Stimulated activated naive B cell treated with anti-CD40 and anti-IgM and Interleukin-4, amounts not matched to agents 10 μg/mL and 1 μg/mL and 100 μg/mL, for 72 hours (primary cell): ENCODE results near the gene DENND2A.
"Not testable (repeated sequence)": the region's sequence is repeated elsewhere in the genome, so short reads cannot be mapped to it uniquely, and the experiment has no call there.

Experiments
- ATAC-seq, 2 donors: fragments of 150-1000 bp; cut with Tn5 transposase; replicated peaks; 2 replicates each; pipeline ENCODE4 v1.10.0; 2021; ENCODE audit warnings: moderate library complexity in 1 of 2
- DNase-seq: peaks from one replicate; pipeline ENCODE4 v3.0.0; 2021
- H3K27ac Mint-ChIP-seq: one replicate; pipeline ENCODE4 v1.8.0; 2022; ENCODE audit warnings: mild to moderate bottlenecking, mixed read lengths
- H3K27me3 Mint-ChIP-seq, 2 donors: one replicate each; pipeline ENCODE4 v1.8.0; 2022; ENCODE audit warnings: mixed read lengths in 2 of 2
- H3K36me3 Mint-ChIP-seq, 2 donors: one replicate each; pipeline ENCODE4 v1.8.0; 2022; ENCODE audit warnings: mixed read lengths in 2 of 2, mild to moderate bottlenecking in 1 of 2
- H3K4me1 Mint-ChIP-seq, 2 donors: one replicate each; pipeline ENCODE4 v1.8.0; 2022; ENCODE audit warnings: mixed read lengths in 2 of 2, mild to moderate bottlenecking in 1 of 2
- H3K4me3 Mint-ChIP-seq, 2 donors: one replicate each; pipeline ENCODE4 v1.8.0; 2022; ENCODE audit warnings: mild to moderate bottlenecking in 2 of 2, mixed read lengths in 2 of 2, moderate library complexity in 1 of 2
- H3K9me3 Mint-ChIP-seq, 2 donors: one replicate each; pipeline ENCODE4 v1.8.0; 2022; ENCODE audit warnings: mixed read lengths in 2 of 2, mild to moderate bottlenecking in 1 of 2

Gene DENND2A

GRCh38 chr7:140678081-140678815 is 37.6 kb upstream of the DENND2A start:
- H3K4me1 Mint-ChIP-seq, result peaks cover 37 to 53% of the 10 kb centered on the region in 2 donors
- no peaks in the 10 kb centered on the region for H3K27me3 Mint-ChIP-seq
- no peaks in the 10 kb centered on the region for H3K9me3 Mint-ChIP-seq
- H3K36me3 Mint-ChIP-seq, result peaks cover 39 to 45% of the 10 kb centered on the region in 2 donors
- H3K4me3 Mint-ChIP-seq, result no peak overlapping the region
- ATAC-seq, result no peak
- no peak for DNase-seq
- no peak overlapping the region for H3K27ac Mint-ChIP-seq

- Mint-ChIP-seq H3K27me3 (no peaks in the 10 kb centered on the region), H3K9me3 (no peaks in the 10 kb centered on the region), H3K36me3 (peaks cover 39 to 45% of the 10 kb centered on the region in 2 donors), H3K27ac (no peak overlapping the region), H3K4me3 (no peak overlapping the region), H3K4me1 (peaks cover 37 to 55% of the 10 kb centered on the region in 2 donors)
- DNase-seq (no peak), ATAC-seq (no peak)
Observed at GRCh38 chr7:140677496-140677895, 36.9 kb upstream of the DENND2A start.

- Mint-ChIP-seq H3K4me1 (peaks cover 41 to 60% of the 10 kb centered on the region in 2 donors), H3K27ac (peak overlapping the region; percentile 84), H3K36me3 (peaks cover 35 to 41% of the 10 kb centered on the region in 2 donors), H3K4me3 (peak overlapping the region in 1 of 2 donors; percentile 35)
- H3K27me3 Mint-ChIP-seq, DNase-seq, ATAC-seq, H3K9me3 Mint-ChIP-seq: not testable (repeated sequence)
Observed at GRCh38 chr7:140676956-140677355, 36.3 kb upstream of the DENND2A start.

GRCh38 chr7:140676306-140676705 is 35.7 kb upstream of the DENND2A start:
- DNase-seq, result peak; percentile 39
- peak; percentile 61 to 69 for ATAC-seq
- H3K4me3 Mint-ChIP-seq, result peak overlapping the region; percentile 19 to 35
- peaks cover 33 to 39% of the 10 kb centered on the region in 2 donors for H3K36me3 Mint-ChIP-seq
- H3K27ac Mint-ChIP-seq, result peak overlapping the region; percentile 84
- peaks cover 41 to 65% of the 10 kb centered on the region in 2 donors for H3K4me1 Mint-ChIP-seq
- H3K27me3 Mint-ChIP-seq, result no peaks in the 10 kb centered on the region
- no peaks in the 10 kb centered on the region for H3K9me3 Mint-ChIP-seq

GRCh38 chr7:140675726-140676125 is 35.1 kb upstream of the DENND2A start:
- ATAC-seq, result no peak
- peak overlapping the region; percentile 20 for H3K27ac Mint-ChIP-seq
- no peaks in the 10 kb centered on the region for H3K9me3 Mint-ChIP-seq
- H3K4me1 Mint-ChIP-seq, result peaks cover 41 to 65% of the 10 kb centered on the region in 2 donors
- DNase-seq, result no peak
- H3K27me3 Mint-ChIP-seq, result no peaks in the 10 kb centered on the region
- H3K36me3 Mint-ChIP-seq, result peaks cover 30 to 35% of the 10 kb centered on the region in 2 donors
- H3K4me3 Mint-ChIP-seq, result peak overlapping the region in 1 of 2 donors; percentile 8

GRCh38 chr7:140674899-140675701 is 34.5 kb upstream of the DENND2A start:
- no peak for ATAC-seq
- no peak for DNase-seq
- peak overlapping the region; percentile 56 for H3K27ac Mint-ChIP-seq
- peaks cover 24 to 29% of the 10 kb centered on the region in 2 donors for H3K36me3 Mint-ChIP-seq
- peaks cover 41 to 65% of the 10 kb centered on the region in 2 donors for H3K4me1 Mint-ChIP-seq
- no peaks in the 10 kb centered on the region for H3K9me3 Mint-ChIP-seq
- peak overlapping the region in 1 of 2 donors; percentile 14 for H3K4me3 Mint-ChIP-seq
- no peaks in the 10 kb centered on the region for H3K27me3 Mint-ChIP-seq

GRCh38 chr7:140674356-140674800 is 33.8 kb upstream of the DENND2A start:
- peak overlapping the region; percentile 88 to 94 for H3K4me3 Mint-ChIP-seq
- no peak for DNase-seq
- peak overlapping the region; percentile 60 for H3K27ac Mint-ChIP-seq
- H3K4me1 Mint-ChIP-seq, result peaks cover 41 to 65% of the 10 kb centered on the region in 2 donors
- no peaks in the 10 kb centered on the region for H3K27me3 Mint-ChIP-seq
- peak; percentile 28 to 35 for ATAC-seq
- peaks cover 18 to 24% of the 10 kb centered on the region in 2 donors for H3K36me3 Mint-ChIP-seq
- H3K9me3 Mint-ChIP-seq, result no peaks in the 10 kb centered on the region

GRCh38 chr7:140673774-140674155 is 33.2 kb upstream of the DENND2A start:
- peaks cover 13 to 18% of the 10 kb centered on the region in 2 donors for H3K36me3 Mint-ChIP-seq
- no peak for DNase-seq
- H3K27ac Mint-ChIP-seq, result peak overlapping the region; percentile 92
- no peaks in the 10 kb centered on the region for H3K27me3 Mint-ChIP-seq
- no peak for ATAC-seq
- H3K4me3 Mint-ChIP-seq, result peak overlapping the region; percentile 88 to 94
- H3K9me3 Mint-ChIP-seq, result no peaks in the 10 kb centered on the region
- peaks cover 41 to 65% of the 10 kb centered on the region in 2 donors for H3K4me1 Mint-ChIP-seq

GRCh38 chr7:140673063-140673773 is 32.6 kb upstream of the DENND2A start:
- Mint-ChIP-seq H3K36me3 (peaks cover 9 to 13% of the 10 kb centered on the region in 2 donors), H3K4me3 (peak overlapping the region; percentile 88 to 94)

GRCh38 chr7:140672382-140673062 is 31.9 kb upstream of the DENND2A start, which contains the start of gene ADCK2:
TSS of gene ADCK2 (plus strand) at chr7:140672945. CDS start at chr7:140673331, 386 bp downstream.
- Mint-ChIP-seq H3K4me1 (peaks cover 31 to 54% of the 10 kb centered on the region in 2 donors), H3K9me3 (no peaks in the 10 kb centered on the region), H3K4me3 (peak within 1 kb of the TSS; percentile 88 to 94), H3K27ac (peak within 1 kb of the TSS; percentile 92), H3K27me3 (no peaks in the 10 kb centered on the region), H3K36me3 (peaks cover 2 to 6% of the 10 kb centered on the region in 2 donors)
- DNase-seq, result peak; percentile 36
- peak; percentile 67 for ATAC-seq

More at GRCh38 chr7:140673063-140673773, 32.6 kb upstream of the DENND2A start:
- H3K4me1 Mint-ChIP-seq, result peaks cover 38 to 61% of the 10 kb centered on the region in 2 donors
- no peaks in the 10 kb centered on the region for H3K9me3 Mint-ChIP-seq
- peak; percentile 66 to 70 for ATAC-seq
- peak overlapping the region; percentile 92 for H3K27ac Mint-ChIP-seq
- no peaks in the 10 kb centered on the region for H3K27me3 Mint-ChIP-seq
- peak; percentile 41 for DNase-seq

- H3K27ac Mint-ChIP-seq, result peak overlapping the region; percentile 31
- no peaks in the 10 kb centered on the region for H3K9me3 Mint-ChIP-seq
- no peak for DNase-seq
- peaks cover 31 to 48% of the 10 kb centered on the region in 2 donors for H3K4me1 Mint-ChIP-seq
- H3K27me3 Mint-ChIP-seq, result no peaks in the 10 kb centered on the region
- H3K36me3 Mint-ChIP-seq, result peaks cover 0 to 5% of the 10 kb centered on the region in 2 donors
- ATAC-seq, result no peak
- H3K4me3 Mint-ChIP-seq, result peak overlapping the region; percentile 61 to 94
Observed at GRCh38 chr7:140671966-140672365, 31.4 kb upstream of the DENND2A start.

- Mint-ChIP-seq H3K4me3 (no peak overlapping the region), H3K36me3 (no peaks in the 10 kb centered on the region), H3K9me3 (no peaks in the 10 kb centered on the region), H3K4me1 (peaks cover 20 to 33% of the 10 kb centered on the region in 2 donors), H3K27me3 (peaks cover 0 to 2% of the 10 kb centered on the region in 2 donors), H3K27ac (no peak overlapping the region)
- DNase-seq (no peak), ATAC-seq (no peak)
Observed at GRCh38 chr7:140670343-140670935, 29.8 kb upstream of the DENND2A start.

- H3K4me1 Mint-ChIP-seq, result peaks cover 15 to 27% of the 10 kb centered on the region in 2 donors
- not testable (repeated sequence) for H3K36me3 Mint-ChIP-seq, H3K27ac Mint-ChIP-seq, ATAC-seq, H3K27me3 Mint-ChIP-seq, H3K4me3 Mint-ChIP-seq, H3K9me3 Mint-ChIP-seq, DNase-seq
Observed at GRCh38 chr7:140669862-140670261, 29.2 kb upstream of the DENND2A start.
